ENCODE measurements around the gene FGD5. TPM values are rescaled to one million over a fixed set of nuclear protein-coding genes. Genes with fewer than 3 reads are reported as not detected.

FGD5 gene
- total and polyA plus RNA-seq, 4 donors: 2.5 to 61.6 (median 20.0) TPM

DNA sequence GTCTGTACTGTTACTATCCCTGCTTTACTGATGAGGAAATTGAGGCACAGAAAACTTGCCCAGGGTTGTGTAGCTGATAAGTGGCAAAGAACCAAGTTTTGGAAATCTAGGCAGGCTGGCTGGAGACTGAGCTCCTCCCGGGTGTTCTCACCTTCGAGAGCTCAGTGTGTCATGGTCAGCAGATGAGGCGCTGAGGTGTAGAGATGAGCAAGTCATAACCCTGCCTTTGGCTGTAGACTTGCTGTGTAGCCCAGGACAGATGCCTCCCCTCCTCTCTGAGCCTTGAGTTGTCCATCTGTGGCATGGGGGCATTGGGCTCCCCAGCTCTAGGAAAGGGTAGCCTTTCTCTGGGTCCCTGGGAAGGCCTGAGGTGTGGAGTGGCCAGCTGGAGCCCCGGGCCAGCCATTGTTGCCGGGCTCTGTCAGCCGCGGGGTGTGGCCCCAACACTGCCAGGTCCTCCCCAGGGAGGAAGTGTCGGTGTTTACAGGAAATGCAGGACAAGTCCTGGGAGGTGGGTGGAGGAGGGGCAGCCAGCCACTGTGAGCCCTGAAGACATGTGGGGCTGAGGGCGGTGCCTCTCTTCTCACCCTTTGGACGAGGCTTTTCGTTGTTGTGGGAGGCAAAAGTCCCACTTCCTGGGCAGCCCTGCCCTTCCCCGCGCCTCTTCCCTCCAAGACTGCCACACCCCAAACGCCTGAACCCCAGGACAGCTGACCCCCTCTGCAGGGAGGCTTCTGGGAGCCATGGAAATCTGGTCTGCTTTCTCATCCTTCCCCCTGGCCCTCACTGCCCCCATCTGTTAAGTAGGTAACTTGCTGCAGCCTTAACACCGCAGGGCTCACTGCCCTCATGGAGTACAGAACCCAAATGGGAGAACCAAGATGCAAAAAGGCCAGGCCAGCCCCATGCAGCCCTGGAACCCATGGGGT is 29.1 kb downstream of the FGD5 start:
- Histone ChIP-seq H3K9me3 (ENCODE audit: control insufficient read depth, low read length) (no peaks in the 10 kb centered on the region), H3K27me3 (ENCODE audit: control insufficient read depth in 1 of 2, insufficient read depth in 2 of 2, low read length in 1 of 2) (no peaks in the 10 kb centered on the region), H3K4me3 (ENCODE audit: low read length in 2 of 2) (no peak overlapping the region), H3K4me1 (ENCODE audit: control insufficient read depth in 1 of 2, insufficient read depth in 2 of 2, low read length in 2 of 2) (no peaks in the 10 kb centered on the region), H3K36me3 (ENCODE audit: control insufficient read depth in 1 of 2, insufficient read depth in 2 of 2, low read length in 1 of 2) (no peaks in the 10 kb centered on the region), H3K27ac (ENCODE audit: low read depth in 1 of 2, low read length in 2 of 2) (no peak overlapping the region)
- intact Hi-C loops (cut with DNase I): no loop called here
- ATAC-seq (ENCODE audit: low FRiP score): no peak
- DNase-seq: no peak
- 43 to 45% methylated on average over 15 of the region's 15 CpGs for WGBS, 2 donors

- ATAC-seq (ENCODE audit: low FRiP score): no peak
- DNase-seq: no peak
- no peak overlapping the region for H3K4me3 ChIP-seq (ENCODE audit: low read length in 2 of 2)
- 89 to 97% methylated on average over 8 of the region's 8 CpGs for WGBS, 2 donors
- H3K27ac ChIP-seq (ENCODE audit: low read depth in 1 of 2, low read length in 2 of 2): no peak overlapping the region
- no peaks in the 10 kb centered on the region for H3K9me3 ChIP-seq (ENCODE audit: control insufficient read depth, low read length)
- H3K36me3 ChIP-seq (ENCODE audit: control insufficient read depth in 1 of 2, insufficient read depth in 2 of 2, low read length in 1 of 2): no peaks in the 10 kb centered on the region
- intact Hi-C loops (cut with DNase I): no loop called here
- no peaks in the 10 kb centered on the region for H3K27me3 ChIP-seq (ENCODE audit: control insufficient read depth in 1 of 2, insufficient read depth in 2 of 2, low read length in 1 of 2)
- H3K4me1 ChIP-seq (ENCODE audit: control insufficient read depth in 1 of 2, insufficient read depth in 2 of 2, low read length in 2 of 2): no peaks in the 10 kb centered on the region
Measured at GRCh38 chr3:14848906-14849305, 30.1 kb downstream of the FGD5 start.

DNA sequence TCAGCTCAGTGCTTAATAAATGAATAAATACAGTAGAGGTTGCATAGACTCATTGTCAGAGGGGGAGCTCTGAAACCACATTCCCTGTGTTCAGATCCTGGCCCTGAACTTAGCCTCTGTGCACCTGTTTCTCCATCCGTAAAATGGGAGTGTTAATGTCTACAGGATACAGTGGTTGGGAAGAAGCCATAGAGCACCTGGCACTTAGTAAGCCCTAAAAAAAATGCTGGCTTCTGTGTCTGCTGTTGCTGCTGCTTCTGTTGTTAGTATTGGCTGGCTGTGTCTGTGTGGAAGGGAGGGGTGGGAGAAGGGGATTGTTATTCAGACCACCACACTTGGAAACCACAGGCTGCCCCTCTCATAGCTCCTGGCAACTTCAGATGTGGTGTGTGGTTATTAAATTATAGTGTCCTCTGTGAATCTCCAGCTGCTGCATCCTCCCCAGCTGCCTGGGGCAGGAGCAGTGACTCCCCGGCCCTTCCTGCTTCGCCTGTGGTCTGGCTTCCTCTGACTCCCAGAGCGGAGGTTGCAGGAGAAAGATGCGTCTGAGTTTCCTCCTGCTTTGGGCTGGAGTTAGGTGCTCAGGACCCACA is 31.0 kb downstream of the FGD5 start:
- peak in 1 of 2 donors; percentile 69 for DNase-seq
- WGBS, 2 donors: 59 to 78% methylated on average over 5 of the region's 5 CpGs
- intact Hi-C loops (cut with DNase I): no loop called here
- Histone ChIP-seq H3K9me3 (ENCODE audit: control insufficient read depth, low read length) (no peaks in the 10 kb centered on the region), H3K4me1 (ENCODE audit: control insufficient read depth in 1 of 2, insufficient read depth in 2 of 2, low read length in 2 of 2) (no peaks in the 10 kb centered on the region), H3K36me3 (ENCODE audit: control insufficient read depth in 1 of 2, insufficient read depth in 2 of 2, low read length in 1 of 2) (no peaks in the 10 kb centered on the region), H3K4me3 (ENCODE audit: low read length in 2 of 2) (no peak overlapping the region), H3K27me3 (ENCODE audit: control insufficient read depth in 1 of 2, insufficient read depth in 2 of 2, low read length in 1 of 2) (no peaks in the 10 kb centered on the region), H3K27ac (ENCODE audit: low read depth in 1 of 2, low read length in 2 of 2) (no peak overlapping the region)
- ATAC-seq (ENCODE audit: low FRiP score): no peak

GRCh38 chr3:14852058-14852594 is 33.4 kb downstream of the FGD5 start:
- no peaks in the 10 kb centered on the region for H3K27me3 ChIP-seq (ENCODE audit: control insufficient read depth in 1 of 2, insufficient read depth in 2 of 2, low read length in 1 of 2)
- H3K4me1 ChIP-seq (ENCODE audit: control insufficient read depth in 1 of 2, insufficient read depth in 2 of 2, low read length in 2 of 2): no peaks in the 10 kb centered on the region
- H3K4me3 ChIP-seq (ENCODE audit: low read length in 2 of 2): no peak overlapping the region
- ATAC-seq (ENCODE audit: low FRiP score): peak; percentile 6
- H3K9me3 ChIP-seq (ENCODE audit: control insufficient read depth, low read length): no peaks in the 10 kb centered on the region
- no peaks in the 10 kb centered on the region for H3K36me3 ChIP-seq (ENCODE audit: control insufficient read depth in 1 of 2, insufficient read depth in 2 of 2, low read length in 1 of 2)
- 82 to 95% methylated on average over 5 of the region's 5 CpGs for WGBS, 2 donors
- H3K27ac ChIP-seq (ENCODE audit: low read depth in 1 of 2, low read length in 2 of 2): no peak overlapping the region
- DNase-seq: peak in 1 of 2 donors; percentile 39
- intact Hi-C loops (cut with DNase I): no loop called here

DNA sequence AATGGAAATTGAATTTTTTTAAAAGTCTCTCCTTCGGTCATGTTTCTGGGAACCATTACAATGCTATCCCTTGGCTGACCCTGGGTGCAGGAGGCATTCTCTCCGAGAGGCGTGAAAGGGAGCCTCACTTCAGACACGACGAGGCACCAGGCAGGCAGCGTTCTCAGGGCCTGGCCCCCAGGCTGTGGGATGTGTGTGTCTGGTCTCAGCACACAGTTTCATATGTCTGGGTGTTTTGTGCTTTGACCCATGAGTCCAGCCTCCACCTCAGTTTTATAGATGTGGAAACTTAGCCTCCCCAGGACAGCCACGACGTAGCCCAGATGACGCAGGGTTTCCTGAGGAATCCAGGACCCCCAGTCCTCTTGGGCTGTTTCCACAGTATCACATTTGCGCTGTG is 34.0 kb downstream of the FGD5 start:
- intact Hi-C loops (cut with DNase I): no loop called here
- Histone ChIP-seq H3K4me1 (ENCODE audit: control insufficient read depth in 1 of 2, insufficient read depth in 2 of 2, low read length in 2 of 2) (no peaks in the 10 kb centered on the region), H3K27ac (ENCODE audit: low read depth in 1 of 2, low read length in 2 of 2) (no peak overlapping the region), H3K36me3 (ENCODE audit: control insufficient read depth in 1 of 2, insufficient read depth in 2 of 2, low read length in 1 of 2) (no peaks in the 10 kb centered on the region), H3K27me3 (ENCODE audit: control insufficient read depth in 1 of 2, insufficient read depth in 2 of 2, low read length in 1 of 2) (no peaks in the 10 kb centered on the region), H3K4me3 (ENCODE audit: low read length in 2 of 2) (no peak overlapping the region), H3K9me3 (ENCODE audit: control insufficient read depth, low read length) (no peaks in the 10 kb centered on the region)
- WGBS, 2 donors: 60 to 62% methylated on average over 10 of the region's 10 CpGs
- DNase-seq (peak; percentile 62), ATAC-seq (ENCODE audit: low FRiP score) (peak; percentile 61)

DNA sequence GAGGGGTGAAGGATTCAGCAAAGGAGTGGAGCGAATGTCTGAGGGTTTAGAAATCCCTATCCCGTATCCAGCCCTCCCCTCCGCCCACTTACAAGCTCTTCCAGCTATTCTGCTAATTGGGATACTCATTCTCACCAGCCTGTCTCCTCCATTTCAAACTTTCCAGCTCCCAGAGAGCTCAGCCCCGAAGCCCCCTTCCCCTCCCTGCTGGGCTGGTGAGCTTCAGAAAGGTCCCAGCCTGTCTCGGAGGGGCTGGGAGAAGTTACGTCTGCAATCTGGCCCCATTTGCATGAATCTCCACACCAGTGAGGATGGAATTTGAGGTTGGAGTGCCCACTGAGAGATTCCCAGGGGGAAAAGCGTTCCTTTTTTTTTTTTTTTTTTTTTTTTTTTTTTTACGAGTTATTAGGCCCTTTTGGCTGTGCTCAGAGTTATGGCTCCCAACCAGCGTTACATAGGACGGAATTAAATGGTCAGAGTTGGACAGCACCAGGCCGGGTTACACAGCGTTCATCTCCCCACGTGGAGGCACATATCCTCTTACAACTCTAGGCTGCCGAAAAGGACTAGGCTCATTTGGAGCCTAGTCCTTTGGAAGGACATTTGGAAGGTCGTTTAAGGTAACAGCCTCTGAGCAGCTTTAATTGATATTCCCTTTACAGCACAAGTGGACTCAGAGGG is 34.6 kb downstream of the FGD5 start:
- Histone ChIP-seq H3K27me3 (ENCODE audit: control insufficient read depth in 1 of 2, insufficient read depth in 2 of 2, low read length in 1 of 2) (no peaks in the 10 kb centered on the region), H3K27ac (ENCODE audit: low read depth in 1 of 2, low read length in 2 of 2) (no peak overlapping the region), H3K9me3 (ENCODE audit: control insufficient read depth, low read length) (no peaks in the 10 kb centered on the region), H3K4me1 (ENCODE audit: control insufficient read depth in 1 of 2, insufficient read depth in 2 of 2, low read length in 2 of 2) (no peaks in the 10 kb centered on the region), H3K36me3 (ENCODE audit: control insufficient read depth in 1 of 2, insufficient read depth in 2 of 2, low read length in 1 of 2) (no peaks in the 10 kb centered on the region), H3K4me3 (ENCODE audit: low read length in 2 of 2) (no peak overlapping the region)
- intact Hi-C loops (cut with DNase I): no loop called here
- DNase-seq: peak in 1 of 2 donors; percentile 51
- ATAC-seq (ENCODE audit: low FRiP score): peak; percentile 73
- 35 to 52% methylated on average over 15 of the region's 15 CpGs for WGBS, 2 donors

GRCh38 chr3:14857506-14857905 is 38.7 kb downstream of the FGD5 start:
- intact Hi-C loops (cut with DNase I): no loop called here
- H3K4me1 ChIP-seq (ENCODE audit: control insufficient read depth in 1 of 2, insufficient read depth in 2 of 2, low read length in 2 of 2): no peaks in the 10 kb centered on the region
- H3K27ac ChIP-seq (ENCODE audit: low read depth in 1 of 2, low read length in 2 of 2): no peak overlapping the region
- 72 to 75% methylated on average over 3 of the region's 3 CpGs for WGBS, 2 donors
- ATAC-seq (ENCODE audit: low FRiP score) (no peak), DNase-seq (peak in 1 of 2 donors; percentile 0)
- H3K27me3 ChIP-seq (ENCODE audit: control insufficient read depth in 1 of 2, insufficient read depth in 2 of 2, low read length in 1 of 2): no peaks in the 10 kb centered on the region
- H3K4me3 ChIP-seq (ENCODE audit: low read length in 2 of 2): no peak overlapping the region
- H3K9me3 ChIP-seq (ENCODE audit: control insufficient read depth, low read length): no peaks in the 10 kb centered on the region
- no peaks in the 10 kb centered on the region for H3K36me3 ChIP-seq (ENCODE audit: control insufficient read depth in 1 of 2, insufficient read depth in 2 of 2, low read length in 1 of 2)

- Histone ChIP-seq H3K27ac (ENCODE audit: low read depth in 1 of 2, low read length in 2 of 2) (no peak overlapping the region), H3K27me3 (ENCODE audit: control insufficient read depth in 1 of 2, insufficient read depth in 2 of 2, low read length in 1 of 2) (no peaks in the 10 kb centered on the region), H3K4me3 (ENCODE audit: low read length in 2 of 2) (no peak overlapping the region), H3K36me3 (ENCODE audit: control insufficient read depth in 1 of 2, insufficient read depth in 2 of 2, low read length in 1 of 2) (no peaks in the 10 kb centered on the region), H3K4me1 (ENCODE audit: control insufficient read depth in 1 of 2, insufficient read depth in 2 of 2, low read length in 2 of 2) (no peaks in the 10 kb centered on the region), H3K9me3 (ENCODE audit: control insufficient read depth, low read length) (no peaks in the 10 kb centered on the region)
- WGBS, 2 donors: 96% methylated on average over 1 of the region's 1 CpG; no CpG with 5 or more reads in 1 of the 2 donors
- intact Hi-C loops (cut with DNase I): no loop called here
- ATAC-seq (ENCODE audit: low FRiP score) (no peak), DNase-seq (peak in 1 of 2 donors; percentile 1)
Measured at GRCh38 chr3:14858105-14858504, 39.3 kb downstream of the FGD5 start.

Measured in aorta (tissue), 5 donors.